Smooth muscle cell (in vitro differentiated cells): ENCODE results near the gene IFNA5. TPM values are rescaled to one million over a fixed set of nuclear protein-coding genes. Genes with fewer than 3 reads are reported as not detected.

ENCODE experiments used
- DNase-seq: peaks from one replicate; lab custom pipeline; 2025; ENCODE audit not compliant: unreplicated experiment; lab: John Stamatoyannopoulos, UW
- H2AFZ ChIP-seq: fragments of 200-600 bp; sonication (generic); 2 replicates; pipeline ENCODE4 v1.6.0; 2016; ENCODE audit warnings: antibody characterized with exemption, low read depth, mild to moderate bottlenecking
- H3F3A ChIP-seq: fragments of 200-600 bp; sonication (generic); 2 replicates; pipeline ENCODE4 v1.6.0; 2017; ENCODE audit warnings: antibody characterized with exemption, low read depth
- H3K27ac ChIP-seq: fragments of 200-600 bp; sonication (generic); 2 replicates; pipeline ENCODE4 v1.5.1; 2016; ENCODE audit warnings: low read depth, mild to moderate bottlenecking
- H3K27me3 ChIP-seq: fragments of 200-600 bp; sonication (generic); 2 replicates; pipeline ENCODE4 v1.6.1; 2016; ENCODE audit warnings: low read depth, mild to moderate bottlenecking
- H3K36me3 ChIP-seq: fragments of 200-600 bp; sonication (generic); 2 replicates; pipeline ENCODE4 v1.5.1; 2016; ENCODE audit warnings: low read depth
- H3K4me1 ChIP-seq: fragments of 200-600 bp; sonication (generic); 2 replicates; pipeline ENCODE4 v1.5.1; 2016; ENCODE audit warnings: low read depth
- H3K4me2 ChIP-seq: fragments of 200-600 bp; sonication (generic); 2 replicates; pipeline ENCODE4 v1.6.0; 2016; ENCODE audit warnings: mild to moderate bottlenecking
- H3K4me3 ChIP-seq: fragments of 200-600 bp; sonication (generic); 2 replicates; pipeline ENCODE4 v1.5.1; 2016; ENCODE audit warnings: mild to moderate bottlenecking
- H3K79me2 ChIP-seq: fragments of 200-600 bp; sonication (generic); 2 replicates; pipeline ENCODE4 v1.6.0; 2016; ENCODE audit warnings: low read depth, mild to moderate bottlenecking
- H3K9ac ChIP-seq: fragments of 200-600 bp; sonication (generic); 2 replicates; pipeline ENCODE4 v1.6.0; 2016; ENCODE audit warnings: low read depth
- H3K9me3 ChIP-seq: fragments of 200-600 bp; sonication (generic); replicated peaks from 2 replicates; pipeline ENCODE4 v1.5.1; 2016; ENCODE audit warnings: low read depth
- H4K20me1 ChIP-seq: fragments of 200-600 bp; sonication (generic); 2 replicates; pipeline ENCODE4 v1.6.0; 2016; ENCODE audit warnings: low read depth
- WGBS: methylation state at CpG from one replicate; pipeline ENCODE4 v1.1.7; 2016; ENCODE audit warnings: low lambda C conversion rate; 5-methylcytosine and 5-hydroxymethylcytosine counted together
- polyA plus RNA-seq: library from polyadenylated mRNA; unstranded; fragments of >200 nt; fragmentation: Nextera tagmentation; extraction: Ambion mirVana; gene quantifications from 2 replicates; pipeline ENCODE4 v1.2.1, GENCODE V29; 2016
- total RNA-seq: library from RNA; depleted of rRNA; stranded (reverse); fragments of >200 nt; gene quantifications from 2 replicates; pipeline ENCODE4 v1.2.3, GENCODE V29; 2014
- TF ChIP-seq, protein P1 (sequence below): fragments of 200-600 bp; sonication (generic); IDR thresholded peaks from 2 replicates; pipeline ENCODE4 v1.5.1; 2017; ENCODE audit warnings: borderline replicate concordance, mild to moderate bottlenecking, antibody characterized with exemption; ENCODE audit not compliant: insufficient read depth, poor library complexity, severe bottlenecking

Gene IFNA5
- total and polyA plus RNA-seq, 2 experiments from 2014 or later, result 0.36 TPM; not detected in 1

DNA sequence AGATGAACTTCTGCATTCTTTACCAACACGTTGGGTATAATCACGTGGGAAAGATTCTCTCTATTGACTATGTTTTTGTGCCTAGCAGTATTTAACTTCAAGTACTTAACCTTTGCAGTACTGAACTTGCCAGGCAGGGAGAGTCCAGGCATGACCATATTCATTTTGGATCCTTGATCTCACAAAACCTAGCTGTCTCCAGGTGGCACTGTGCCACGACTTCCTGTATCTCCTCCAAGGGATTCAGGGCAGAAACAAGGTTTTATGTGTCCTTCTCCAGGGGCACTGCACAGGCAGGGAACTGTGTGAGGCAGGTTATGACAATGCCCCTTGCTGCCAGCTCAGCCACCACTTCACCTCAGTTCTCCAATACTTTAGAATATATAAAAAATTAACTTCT lies 11.7 kb upstream of the IFNA5 start:
- WGBS, result 56% methylated on average over 3 of the region's 3 CpGs
- Histone ChIP-seq H3F3A (no peaks in the 10 kb centered on the region), H3K9ac (no peak overlapping the region), H3K4me2 (no peak overlapping the region), H3K9me3 (no peaks in the 10 kb centered on the region), H3K27me3 (peaks cover 6% of the 10 kb centered on the region), H3K27ac (no peak overlapping the region), H3K79me2 (no peaks in the 10 kb centered on the region), H3K36me3 (no peaks in the 10 kb centered on the region), H2AFZ (no peak overlapping the region), H3K4me1 (no peaks in the 10 kb centered on the region), H3K4me3 (no peak overlapping the region), H4K20me1 (no peaks in the 10 kb centered on the region)
- no peak for DNase-seq
- TF ChIP-seq, protein P1, sequence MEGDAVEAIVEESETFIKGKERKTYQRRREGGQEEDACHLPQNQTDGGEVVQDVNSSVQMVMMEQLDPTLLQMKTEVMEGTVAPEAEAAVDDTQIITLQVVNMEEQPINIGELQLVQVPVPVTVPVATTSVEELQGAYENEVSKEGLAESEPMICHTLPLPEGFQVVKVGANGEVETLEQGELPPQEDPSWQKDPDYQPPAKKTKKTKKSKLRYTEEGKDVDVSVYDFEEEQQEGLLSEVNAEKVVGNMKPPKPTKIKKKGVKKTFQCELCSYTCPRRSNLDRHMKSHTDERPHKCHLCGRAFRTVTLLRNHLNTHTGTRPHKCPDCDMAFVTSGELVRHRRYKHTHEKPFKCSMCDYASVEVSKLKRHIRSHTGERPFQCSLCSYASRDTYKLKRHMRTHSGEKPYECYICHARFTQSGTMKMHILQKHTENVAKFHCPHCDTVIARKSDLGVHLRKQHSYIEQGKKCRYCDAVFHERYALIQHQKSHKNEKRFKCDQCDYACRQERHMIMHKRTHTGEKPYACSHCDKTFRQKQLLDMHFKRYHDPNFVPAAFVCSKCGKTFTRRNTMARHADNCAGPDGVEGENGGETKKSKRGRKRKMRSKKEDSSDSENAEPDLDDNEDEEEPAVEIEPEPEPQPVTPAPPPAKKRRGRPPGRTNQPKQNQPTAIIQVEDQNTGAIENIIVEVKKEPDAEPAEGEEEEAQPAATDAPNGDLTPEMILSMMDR, result no peak

DNA sequence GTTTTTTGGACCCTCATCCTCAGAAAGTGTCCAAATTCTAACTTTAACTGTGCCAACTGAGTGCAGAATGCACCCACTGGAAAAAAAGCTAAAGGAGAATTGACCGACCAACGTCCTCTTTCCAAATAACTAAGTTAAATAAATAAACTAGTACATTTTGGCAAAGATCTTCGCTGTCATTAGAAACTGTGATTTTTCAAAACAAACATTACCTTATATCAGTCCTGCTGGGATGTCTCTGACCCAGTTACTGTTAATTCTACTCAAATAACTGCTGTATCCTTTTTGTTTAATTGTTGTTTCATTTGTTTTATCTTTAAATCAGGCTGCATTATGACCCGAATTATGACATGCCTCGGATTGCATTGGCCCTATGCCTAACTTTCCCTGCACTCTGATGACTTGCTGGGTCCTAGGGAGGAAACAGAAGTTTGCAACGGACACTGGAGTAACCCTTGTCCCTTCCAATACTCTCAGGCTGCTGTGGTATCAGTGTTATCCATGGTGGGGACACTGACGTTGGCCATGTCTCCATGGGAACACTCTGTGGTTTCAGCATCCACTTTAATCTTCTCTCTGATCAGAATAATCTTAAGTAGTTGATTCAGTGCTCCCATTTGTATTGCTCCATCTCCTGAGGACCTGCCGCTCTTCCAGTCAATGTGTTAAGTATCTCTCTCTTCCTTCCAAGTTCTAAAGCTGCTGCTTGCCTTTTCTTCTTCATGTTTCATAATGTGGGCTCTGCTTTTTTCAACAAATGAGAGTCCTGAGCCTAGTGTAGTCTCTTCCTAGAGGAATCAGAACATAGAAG lies 11.1 kb upstream of the IFNA5 start:
- Histone ChIP-seq H3K4me1 (no peaks in the 10 kb centered on the region), H3F3A (no peaks in the 10 kb centered on the region), H3K27me3 (peaks cover 6% of the 10 kb centered on the region), H2AFZ (no peak overlapping the region), H3K27ac (no peak overlapping the region), H3K79me2 (no peaks in the 10 kb centered on the region), H3K9ac (no peak overlapping the region), H3K36me3 (no peaks in the 10 kb centered on the region), H4K20me1 (no peaks in the 10 kb centered on the region), H3K4me3 (no peak overlapping the region), H3K9me3 (no peaks in the 10 kb centered on the region), H3K4me2 (no peak overlapping the region)
- TF ChIP-seq, protein P1, result no peak
- WGBS, result 76% methylated on average over 8 of the region's 8 CpGs
- DNase-seq, result no peak

- WGBS, result 96% methylated on average over 2 of the region's 2 CpGs
- no peaks in the 10 kb centered on the region for H3K79me2 ChIP-seq
- TF ChIP-seq, protein P1, result no peak
Observed at GRCh38 chr9:21314152-21314551, 9.0 kb upstream of the IFNA5 start.

GRCh38 chr9:21311889-21312288 lies 6.8 kb upstream of the IFNA5 start:
- Histone ChIP-seq H3K4me1 (no peaks in the 10 kb centered on the region), H3K36me3 (no peaks in the 10 kb centered on the region), H3K27me3 (peaks cover 8% of the 10 kb centered on the region)

More at GRCh38 chr9:21314152-21314551, 9.0 kb upstream of the IFNA5 start:
- H3F3A ChIP-seq, result no peaks in the 10 kb centered on the region
- H3K36me3 ChIP-seq, result no peaks in the 10 kb centered on the region
- no peak for DNase-seq
- peaks cover 6% of the 10 kb centered on the region for H3K27me3 ChIP-seq
- H3K27ac ChIP-seq, result no peak overlapping the region
- no peak overlapping the region for H3K9ac ChIP-seq
- H4K20me1 ChIP-seq, result no peaks in the 10 kb centered on the region
- no peak overlapping the region for H2AFZ ChIP-seq
- no peak overlapping the region for H3K4me2 ChIP-seq
- H3K9me3 ChIP-seq, result no peaks in the 10 kb centered on the region
- H3K4me3 ChIP-seq, result no peak overlapping the region
- no peaks in the 10 kb centered on the region for H3K4me1 ChIP-seq

More at GRCh38 chr9:21311889-21312288, 6.8 kb upstream of the IFNA5 start:
- no peaks in the 10 kb centered on the region for H4K20me1 ChIP-seq
- DNase-seq, result no peak
- H3K9ac ChIP-seq, result no peak overlapping the region
- no peaks in the 10 kb centered on the region for H3K9me3 ChIP-seq
- TF ChIP-seq, protein P1, result no peak
- H3F3A ChIP-seq, result no peaks in the 10 kb centered on the region
- no peak overlapping the region for H3K4me2 ChIP-seq
- no peak overlapping the region for H2AFZ ChIP-seq
- no peak overlapping the region for H3K4me3 ChIP-seq
- 92% methylated on average over 1 of the region's 1 CpG for WGBS
- no peak overlapping the region for H3K27ac ChIP-seq
- H3K79me2 ChIP-seq, result no peaks in the 10 kb centered on the region
